Activated T-helper 2 cell treated with anti-CD3 and anti-CD28 coated beads, Interferon-gamma antibody, Interleukin-2, Interleukin-4, amounts not matched to agents 10 μg/mL and 5 μg/mL and 100 μg/mL, durations not matched to agents 14 hours and 24 hours and 36 hours (primary cell): ENCODE data around the gene AK2. TPM values are rescaled to one million over a fixed set of nuclear protein-coding genes. Genes with fewer than 3 reads are reported as not detected.

Experiments
- total RNA-seq: library from RNA; stranded (reverse); gene quantifications from 2 replicates; pipeline ENCODE4 v1.2.3, GENCODE V29; 2022

The AK2 gene
- total RNA-seq, 1 donor from 2014 or later: 349 TPM

Other genes with a start within 250 kb of the AK2 start
- gene YARS1, start 219.5 kb downstream of the AK2 start, total RNA-seq: 155 and 172 TPM in 2 replicates
- gene S100PBP, start 219.2 kb downstream of the AK2 start, total RNA-seq: 50.2 and 50.5 TPM in 2 replicates
- not detected in 2 replicates for gene FNDC5, start 166.0 kb downstream of the AK2 start, total RNA-seq
- gene HPCA, start 150.4 kb downstream of the AK2 start, total RNA-seq: 0.62 TPM in 1 of 2 replicates, not detected in the other
- gene TMEM54, start 135.5 kb downstream of the AK2 start, total RNA-seq: 0.66 and 1.5 TPM in 2 replicates
- gene RNF19B, start 72.1 kb downstream of the AK2 start, total RNA-seq: 50.4 and 52.5 TPM in 2 replicates
- 2.4 and 2.9 TPM in 2 replicates for gene AZIN2, start 44.3 kb upstream of the AK2 start, total RNA-seq
- 5.0 and 5.6 TPM in 2 replicates for gene TRIM62, start 145.2 kb upstream of the AK2 start, total RNA-seq
- gene ZNF362, start 219.6 kb upstream of the AK2 start, total RNA-seq: 21.3 and 22.2 TPM in 2 replicates